Measurements from ENCODE around the gene C20orf96. TPM values are rescaled to one million over a fixed set of nuclear protein-coding genes. Genes with fewer than 3 reads are reported as not detected.

C20orf96 gene
- total and polyA plus RNA-seq, 2 experiments from 2014 or later: 14.6 to 36.3 TPM

DNA sequence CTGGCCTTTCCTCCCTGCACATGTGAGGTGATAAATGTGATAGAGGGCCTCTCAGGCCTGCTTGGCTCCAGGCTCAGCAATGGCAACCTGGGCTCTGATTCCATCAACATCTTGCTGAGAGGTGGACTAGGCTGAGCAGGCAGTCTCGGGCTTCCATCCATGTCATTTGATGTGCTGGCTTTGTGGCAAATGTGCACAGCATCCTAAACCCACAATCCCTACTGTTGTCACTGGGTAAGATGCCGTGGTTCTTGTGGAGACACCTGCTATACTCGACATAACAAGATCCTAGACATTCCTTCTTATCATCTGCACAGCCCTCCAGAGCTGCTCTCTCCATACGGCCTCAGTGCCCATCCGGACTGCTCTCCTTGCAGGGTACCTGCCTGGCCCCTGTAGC, 4.1 kb upstream of the C20orf96 start:
- Mint-ChIP-seq H3K4me3 (no peak overlapping the region; the same call in 2 of the 3 replicates), H3K36me3 (ENCODE audit: low read depth) (peaks cover 21% of the 10 kb centered on the region), H3K4me1 (peaks cover 13% of the 10 kb centered on the region), H3K27ac (no peak overlapping the region), H3K27me3 (ENCODE audit: insufficient read depth, low read depth, poor library complexity) (peaks cover 30% of the 10 kb centered on the region), H3K9me3 (peaks cover 5% of the 10 kb centered on the region; the same call in 2 of the 3 replicates)
- no peak for ATAC-seq
- TF ChIP-seq CREB1 (CRISPR knock-in tag; IDR thresholded peaks at IDR 0.05; ENCODE audit: low read depth): no peak
- TF ChIP-seq NANOG (IDR thresholded peaks at IDR 0.05; ENCODE audit: borderline replicate concordance): no peak
- no peak for TF ChIP-seq EZH2 (IDR thresholded peaks at IDR 0.05; ENCODE audit: low read depth, unreplicated experiment)
- no peak for DNase-seq (ENCODE audit: low spot score)
- Histone ChIP-seq H3K79me2 (replicated peaks; ENCODE audit: insufficient read depth) (peaks cover 34% of the 10 kb centered on the region), H3K27me3 (ENCODE audit: insufficient read depth) (peaks cover 37% of the 10 kb centered on the region), H3K4me1 (ENCODE audit: insufficient read depth) (peaks cover 30% of the 10 kb centered on the region), H2AFZ (no peak overlapping the region), H3K36me3 (ENCODE audit: insufficient read depth) (no peaks in the 10 kb centered on the region), H3K4me2 (no peak overlapping the region), H3F3A (replicated peaks; ENCODE audit: low read depth) (peaks cover 22% of the 10 kb centered on the region), H4K20me1 (replicated peaks; ENCODE audit: insufficient read depth) (peaks cover 5% of the 10 kb centered on the region; the same call in 1 of the 2 replicates), H3K9me2 (ENCODE audit: insufficient read depth) (no peaks in the 10 kb centered on the region), H3K27ac (ENCODE audit: low read depth) (no peak overlapping the region), H3K4me3 (no peak overlapping the region)

DNA sequence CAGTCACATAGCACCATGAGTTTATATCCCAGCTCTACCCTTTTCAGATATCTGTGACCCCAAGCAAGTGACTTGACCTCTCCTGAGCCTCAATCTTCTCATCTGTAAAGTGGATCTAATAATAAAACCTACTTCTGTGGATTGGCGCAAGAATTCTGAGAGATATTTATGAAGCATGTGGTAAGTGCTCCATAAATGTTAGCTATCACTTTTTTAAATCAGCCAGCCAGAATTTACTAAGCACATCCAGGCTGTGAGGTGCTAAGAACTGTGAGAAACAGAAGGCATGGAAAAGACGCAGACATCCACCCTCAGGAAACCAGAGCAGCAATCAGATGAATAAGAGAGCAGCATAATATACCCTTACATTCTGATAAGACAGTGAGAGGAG, 862 bp downstream of the C20orf96 start:
- H3K4me1 ChIP-seq (ENCODE audit: insufficient read depth): peaks cover 21% of the 10 kb centered on the region
- H3K27ac Mint-ChIP-seq: peak overlapping the region; percentile 77

More for the DNA sequence above, 862 bp downstream of the C20orf96 start:
- H3K27ac ChIP-seq (ENCODE audit: low read depth): 0 out of 2 replicates have a peak overlapping the region, but pooled peaks have one; percentile 89
- Mint-ChIP-seq H3K27me3 (ENCODE audit: insufficient read depth, low read depth, poor library complexity) (peaks cover 4% of the 10 kb centered on the region), H3K4me3 (no peak overlapping the region; the same call in 2 of the 3 replicates), H3K36me3 (ENCODE audit: low read depth) (peaks cover 10% of the 10 kb centered on the region), H3K4me1 (peaks cover 4% of the 10 kb centered on the region; the same call in 1 of the 3 replicates), H3K9me3 (no peaks in the 10 kb centered on the region)
- H3K4me2 ChIP-seq: peak overlapping the region; percentile 83
- DNase-seq (ENCODE audit: low spot score): no peak
- ATAC-seq: no peak
- TF ChIP-seq, protein P1, sequence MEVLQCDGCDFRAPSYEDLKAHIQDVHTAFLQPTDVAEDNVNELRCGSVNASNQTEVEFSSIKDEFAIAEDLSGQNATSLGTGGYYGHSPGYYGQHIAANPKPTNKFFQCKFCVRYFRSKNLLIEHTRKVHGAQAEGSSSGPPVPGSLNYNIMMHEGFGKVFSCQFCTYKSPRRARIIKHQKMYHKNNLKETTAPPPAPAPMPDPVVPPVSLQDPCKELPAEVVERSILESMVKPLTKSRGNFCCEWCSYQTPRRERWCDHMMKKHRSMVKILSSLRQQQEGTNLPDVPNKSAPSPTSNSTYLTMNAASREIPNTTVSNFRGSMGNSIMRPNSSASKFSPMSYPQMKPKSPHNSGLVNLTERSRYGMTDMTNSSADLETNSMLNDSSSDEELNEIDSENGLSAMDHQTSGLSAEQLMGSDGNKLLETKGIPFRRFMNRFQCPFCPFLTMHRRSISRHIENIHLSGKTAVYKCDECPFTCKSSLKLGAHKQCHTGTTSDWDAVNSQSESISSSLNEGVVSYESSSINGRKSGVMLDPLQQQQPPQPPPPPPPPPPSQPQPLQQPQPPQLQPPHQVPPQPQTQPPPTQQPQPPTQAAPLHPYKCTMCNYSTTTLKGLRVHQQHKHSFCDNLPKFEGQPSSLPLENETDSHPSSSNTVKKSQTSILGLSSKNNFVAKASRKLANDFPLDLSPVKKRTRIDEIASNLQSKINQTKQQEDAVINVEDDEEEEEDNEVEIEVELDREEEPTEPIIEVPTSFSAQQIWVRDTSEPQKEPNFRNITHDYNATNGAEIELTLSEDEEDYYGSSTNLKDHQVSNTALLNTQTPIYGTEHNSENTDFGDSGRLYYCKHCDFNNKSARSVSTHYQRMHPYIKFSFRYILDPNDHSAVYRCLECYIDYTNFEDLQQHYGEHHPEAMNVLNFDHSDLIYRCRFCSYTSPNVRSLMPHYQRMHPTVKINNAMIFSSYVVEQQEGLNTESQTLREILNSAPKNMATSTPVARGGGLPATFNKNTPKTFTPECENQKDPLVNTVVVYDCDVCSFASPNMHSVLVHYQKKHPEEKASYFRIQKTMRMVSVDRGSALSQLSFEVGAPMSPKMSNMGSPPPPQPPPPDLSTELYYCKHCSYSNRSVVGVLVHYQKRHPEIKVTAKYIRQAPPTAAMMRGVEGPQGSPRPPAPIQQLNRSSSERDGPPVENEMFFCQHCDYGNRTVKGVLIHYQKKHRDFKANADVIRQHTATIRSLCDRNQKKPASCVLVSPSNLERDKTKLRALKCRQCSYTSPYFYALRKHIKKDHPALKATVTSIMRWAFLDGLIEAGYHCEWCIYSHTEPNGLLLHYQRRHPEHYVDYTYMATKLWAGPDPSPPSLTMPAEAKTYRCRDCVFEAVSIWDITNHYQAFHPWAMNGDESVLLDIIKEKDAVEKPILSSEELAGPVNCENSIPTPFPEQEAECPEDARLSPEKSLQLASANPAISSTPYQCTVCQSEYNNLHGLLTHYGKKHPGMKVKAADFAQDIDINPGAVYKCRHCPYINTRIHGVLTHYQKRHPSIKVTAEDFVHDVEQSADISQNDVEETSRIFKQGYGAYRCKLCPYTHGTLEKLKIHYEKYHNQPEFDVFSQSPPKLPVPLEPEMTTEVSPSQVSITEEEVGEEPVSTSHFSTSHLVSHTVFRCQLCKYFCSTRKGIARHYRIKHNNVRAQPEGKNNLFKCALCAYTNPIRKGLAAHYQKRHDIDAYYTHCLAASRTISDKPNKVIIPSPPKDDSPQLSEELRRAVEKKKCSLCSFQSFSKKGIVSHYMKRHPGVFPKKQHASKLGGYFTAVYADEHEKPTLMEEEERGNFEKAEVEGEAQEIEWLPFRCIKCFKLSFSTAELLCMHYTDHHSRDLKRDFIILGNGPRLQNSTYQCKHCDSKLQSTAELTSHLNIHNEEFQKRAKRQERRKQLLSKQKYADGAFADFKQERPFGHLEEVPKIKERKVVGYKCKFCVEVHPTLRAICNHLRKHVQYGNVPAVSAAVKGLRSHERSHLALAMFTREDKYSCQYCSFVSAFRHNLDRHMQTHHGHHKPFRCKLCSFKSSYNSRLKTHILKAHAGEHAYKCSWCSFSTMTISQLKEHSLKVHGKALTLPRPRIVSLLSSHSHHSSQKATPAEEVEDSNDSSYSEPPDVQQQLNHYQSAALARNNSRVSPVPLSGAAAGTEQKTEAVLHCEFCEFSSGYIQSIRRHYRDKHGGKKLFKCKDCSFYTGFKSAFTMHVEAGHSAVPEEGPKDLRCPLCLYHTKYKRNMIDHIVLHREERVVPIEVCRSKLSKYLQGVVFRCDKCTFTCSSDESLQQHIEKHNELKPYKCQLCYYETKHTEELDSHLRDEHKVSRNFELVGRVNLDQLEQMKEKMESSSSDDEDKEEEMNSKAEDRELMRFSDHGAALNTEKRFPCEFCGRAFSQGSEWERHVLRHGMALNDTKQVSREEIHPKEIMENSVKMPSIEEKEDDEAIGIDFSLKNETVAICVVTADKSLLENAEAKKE (CRISPR knock-in tag; IDR thresholded peaks at IDR 0.05): no peak
- TF ChIP-seq, protein P2, sequence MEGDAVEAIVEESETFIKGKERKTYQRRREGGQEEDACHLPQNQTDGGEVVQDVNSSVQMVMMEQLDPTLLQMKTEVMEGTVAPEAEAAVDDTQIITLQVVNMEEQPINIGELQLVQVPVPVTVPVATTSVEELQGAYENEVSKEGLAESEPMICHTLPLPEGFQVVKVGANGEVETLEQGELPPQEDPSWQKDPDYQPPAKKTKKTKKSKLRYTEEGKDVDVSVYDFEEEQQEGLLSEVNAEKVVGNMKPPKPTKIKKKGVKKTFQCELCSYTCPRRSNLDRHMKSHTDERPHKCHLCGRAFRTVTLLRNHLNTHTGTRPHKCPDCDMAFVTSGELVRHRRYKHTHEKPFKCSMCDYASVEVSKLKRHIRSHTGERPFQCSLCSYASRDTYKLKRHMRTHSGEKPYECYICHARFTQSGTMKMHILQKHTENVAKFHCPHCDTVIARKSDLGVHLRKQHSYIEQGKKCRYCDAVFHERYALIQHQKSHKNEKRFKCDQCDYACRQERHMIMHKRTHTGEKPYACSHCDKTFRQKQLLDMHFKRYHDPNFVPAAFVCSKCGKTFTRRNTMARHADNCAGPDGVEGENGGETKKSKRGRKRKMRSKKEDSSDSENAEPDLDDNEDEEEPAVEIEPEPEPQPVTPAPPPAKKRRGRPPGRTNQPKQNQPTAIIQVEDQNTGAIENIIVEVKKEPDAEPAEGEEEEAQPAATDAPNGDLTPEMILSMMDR (conservative IDR thresholded peaks at IDR 0.05; ENCODE audit: low read depth in 2 of 2): no peak
- no peak for TF ChIP-seq JUNB (IDR thresholded peaks at IDR 0.05; ENCODE audit: unreplicated experiment)
- no peak for TF ChIP-seq ZNF114 (CRISPR knock-in tag; IDR thresholded peaks at IDR 0.05)
- no peak for TF ChIP-seq CREB1 (CRISPR knock-in tag; IDR thresholded peaks at IDR 0.05; ENCODE audit: low read depth)
- TF ChIP-seq, protein P3, sequence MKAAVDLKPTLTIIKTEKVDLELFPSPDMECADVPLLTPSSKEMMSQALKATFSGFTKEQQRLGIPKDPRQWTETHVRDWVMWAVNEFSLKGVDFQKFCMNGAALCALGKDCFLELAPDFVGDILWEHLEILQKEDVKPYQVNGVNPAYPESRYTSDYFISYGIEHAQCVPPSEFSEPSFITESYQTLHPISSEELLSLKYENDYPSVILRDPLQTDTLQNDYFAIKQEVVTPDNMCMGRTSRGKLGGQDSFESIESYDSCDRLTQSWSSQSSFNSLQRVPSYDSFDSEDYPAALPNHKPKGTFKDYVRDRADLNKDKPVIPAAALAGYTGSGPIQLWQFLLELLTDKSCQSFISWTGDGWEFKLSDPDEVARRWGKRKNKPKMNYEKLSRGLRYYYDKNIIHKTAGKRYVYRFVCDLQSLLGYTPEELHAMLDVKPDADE (IDR thresholded peaks at IDR 0.05): no peak
- TF ChIP-seq EZH2 (IDR thresholded peaks at IDR 0.05; ENCODE audit: low read depth, unreplicated experiment): no peak
- 0 out of 2 replicates have a peak, but pooled peaks cover 7% of the 10 kb centered on the region for H3F3A ChIP-seq (replicated peaks; ENCODE audit: low read depth)
- H4K20me1 ChIP-seq (replicated peaks; ENCODE audit: insufficient read depth): no peaks in the 10 kb centered on the region; the same call in 1 of the 2 replicates
- H3K9me2 ChIP-seq (ENCODE audit: insufficient read depth): no peaks in the 10 kb centered on the region
- no peaks in the 10 kb centered on the region for H3K36me3 ChIP-seq (ENCODE audit: insufficient read depth)
- H3K27me3 ChIP-seq (ENCODE audit: insufficient read depth): peaks cover 16% of the 10 kb centered on the region
- H2AFZ ChIP-seq: peak overlapping the region; percentile 100
- H3K79me2 ChIP-seq (replicated peaks; ENCODE audit: insufficient read depth): peaks cover 14% of the 10 kb centered on the region
- H3K4me3 ChIP-seq: peak overlapping the region; percentile 94
